AG09309 (cell line): Measurements from ENCODE around the gene ITCH.

Experiments used
- DNase-seq: peaks from one replicate; pipeline ENCODE4 v3.0.0-alpha.2; 2010; ENCODE audit warnings: low read depth
- H3K4me3 ChIP-seq: 2 replicates; pipeline ENCODE4 v1.5.1; 2011; ENCODE audit warnings: mild to moderate bottlenecking, low read depth, low read length, moderate library complexity; ENCODE audit not compliant: control insufficient read depth
- CTCF ChIP-seq: IDR thresholded peaks from 2 replicates; pipeline ENCODE4 v1.5.1; 2011; ENCODE audit warnings: mild to moderate bottlenecking, low read depth, low read length, inconsistent platforms; ENCODE audit not compliant: insufficient read depth, control insufficient read depth; ENCODE audit errors: missing control alignments

ITCH gene

GRCh38 chr20:34557936-34558319 is 194.9 kb downstream of the ITCH start:
- DNase-seq = no peak
- TF ChIP-seq CTCF = no peak
- peak overlapping the region; percentile 73 for H3K4me3 ChIP-seq

DNA sequence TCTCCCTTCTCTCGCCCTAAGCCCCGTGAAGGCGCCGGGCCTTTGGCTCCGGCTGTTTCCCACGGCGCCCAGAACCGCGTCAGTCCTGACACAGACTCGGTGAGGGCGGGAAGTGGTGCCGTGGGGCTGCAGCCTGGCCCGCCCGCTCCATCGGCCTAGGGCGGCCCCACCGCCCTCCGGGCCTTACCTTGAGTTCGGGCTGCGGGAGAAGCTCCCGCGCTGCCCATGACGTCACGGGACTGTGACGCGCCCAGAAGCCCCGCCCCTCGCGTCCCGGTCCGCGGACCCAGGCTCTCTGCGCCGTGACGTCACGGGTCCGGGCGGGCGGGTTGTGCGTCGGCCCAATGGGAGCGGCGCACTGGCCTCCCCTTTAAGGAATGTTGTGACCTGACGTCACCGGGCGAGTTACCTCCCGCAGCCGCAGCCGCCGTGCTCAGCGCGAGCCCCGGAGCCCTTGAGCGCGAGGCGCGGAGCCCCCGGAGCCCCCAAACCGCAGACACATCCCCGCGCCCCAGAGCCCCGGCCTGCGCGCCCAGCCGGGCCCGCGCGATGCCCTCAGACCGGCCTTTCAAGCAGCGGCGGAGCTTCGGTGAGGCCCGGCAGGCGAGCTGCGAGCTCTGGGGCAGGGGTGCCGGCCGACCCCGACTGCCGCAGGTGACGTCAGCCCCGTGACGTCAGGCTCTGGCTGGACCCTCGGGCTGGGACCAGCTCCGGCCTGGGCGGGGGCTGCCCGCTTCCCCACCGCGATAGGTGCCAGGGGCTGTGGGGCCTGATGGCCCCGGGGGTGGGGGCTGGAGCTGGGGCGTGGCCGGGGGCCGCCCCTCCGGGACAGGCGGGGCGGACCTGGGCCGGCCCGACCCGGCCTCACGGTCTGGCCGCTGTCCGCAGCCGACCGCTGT is 195.5 kb downstream of the ITCH start, which contains the start of gene MAP1LC3A:
MAP1LC3A (plus strand) TSS at position 399 of the 899 bp plus-strand sequence; CDS start at position 550, 151 bp downstream.
- peak; percentile 59 for DNase-seq
- no peak for TF ChIP-seq CTCF
- H3K4me3 ChIP-seq = peak within 1 kb of the TSS; percentile 73

DNA sequence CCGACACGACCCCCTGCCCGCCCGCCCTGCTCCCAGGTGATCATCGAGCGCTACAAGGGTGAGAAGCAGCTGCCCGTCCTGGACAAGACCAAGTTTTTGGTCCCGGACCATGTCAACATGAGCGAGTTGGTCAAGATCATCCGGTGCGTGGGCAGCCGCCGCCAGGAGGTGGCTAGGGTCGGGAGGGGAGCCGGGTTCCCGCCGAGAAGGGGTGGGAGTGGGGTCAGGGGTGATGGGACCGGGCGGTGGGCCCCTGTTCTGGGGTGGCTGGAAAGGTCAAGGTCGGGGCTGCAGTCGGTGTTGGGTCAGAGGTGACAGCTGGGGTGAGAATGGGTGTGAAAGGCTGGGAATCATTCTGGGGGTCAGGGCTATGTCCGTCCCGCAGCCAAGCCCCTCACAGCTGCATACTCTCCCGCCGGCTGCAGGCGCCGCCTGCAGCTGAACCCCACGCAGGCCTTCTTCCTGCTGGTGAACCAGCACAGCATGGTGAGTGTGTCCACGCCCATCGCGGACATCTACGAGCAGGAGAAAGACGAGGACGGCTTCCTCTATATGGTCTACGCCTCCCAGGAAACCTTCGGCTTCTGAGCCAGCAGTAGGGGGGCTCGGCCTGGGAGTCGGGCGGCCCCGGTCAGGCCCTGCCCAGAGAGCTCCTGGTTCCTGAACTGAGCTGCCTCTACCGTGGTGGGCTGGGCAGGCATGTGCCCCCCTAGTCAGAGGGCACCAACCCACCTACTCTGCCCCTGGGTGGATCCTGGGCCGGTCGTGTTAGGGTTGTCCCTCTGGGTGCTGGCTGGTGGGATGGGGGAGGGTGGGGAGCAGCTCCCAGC is 196.5 kb downstream of the ITCH start:
- DNase-seq = no peak
- TF ChIP-seq CTCF = no peak
- H3K4me3 ChIP-seq = peak overlapping the region; percentile 73

- no peak for DNase-seq
- no peak overlapping the region for H3K4me3 ChIP-seq
- no peak for TF ChIP-seq CTCF
Measured at GRCh38 chr20:34560141-34560523, 197.1 kb downstream of the ITCH start.

GRCh38 chr20:34560614-34561013 is 197.5 kb downstream of the ITCH start:
- no peak overlapping the region for H3K4me3 ChIP-seq
- no peak for DNase-seq
- no peak for TF ChIP-seq CTCF
